ENCODE measurements around the gene MMP12.

DNA sequence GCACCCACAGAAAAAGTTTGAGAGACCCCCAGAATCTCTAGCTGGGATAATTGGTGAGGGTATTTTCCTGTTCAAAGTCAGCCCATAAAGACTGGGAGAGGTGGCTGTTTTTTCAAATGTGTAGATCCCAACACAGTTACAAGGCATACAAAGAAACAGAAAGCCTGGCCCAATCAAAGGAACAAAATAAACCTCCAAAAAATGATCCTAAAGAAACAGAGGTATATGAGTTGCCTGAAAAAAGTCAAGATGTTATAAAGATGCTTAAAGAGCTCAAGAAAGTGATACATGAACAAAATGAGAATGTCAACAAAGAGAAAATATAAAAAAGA lies 40.2 kb upstream of the MMP12 start:
- TF ChIP-seq, protein P1, sequence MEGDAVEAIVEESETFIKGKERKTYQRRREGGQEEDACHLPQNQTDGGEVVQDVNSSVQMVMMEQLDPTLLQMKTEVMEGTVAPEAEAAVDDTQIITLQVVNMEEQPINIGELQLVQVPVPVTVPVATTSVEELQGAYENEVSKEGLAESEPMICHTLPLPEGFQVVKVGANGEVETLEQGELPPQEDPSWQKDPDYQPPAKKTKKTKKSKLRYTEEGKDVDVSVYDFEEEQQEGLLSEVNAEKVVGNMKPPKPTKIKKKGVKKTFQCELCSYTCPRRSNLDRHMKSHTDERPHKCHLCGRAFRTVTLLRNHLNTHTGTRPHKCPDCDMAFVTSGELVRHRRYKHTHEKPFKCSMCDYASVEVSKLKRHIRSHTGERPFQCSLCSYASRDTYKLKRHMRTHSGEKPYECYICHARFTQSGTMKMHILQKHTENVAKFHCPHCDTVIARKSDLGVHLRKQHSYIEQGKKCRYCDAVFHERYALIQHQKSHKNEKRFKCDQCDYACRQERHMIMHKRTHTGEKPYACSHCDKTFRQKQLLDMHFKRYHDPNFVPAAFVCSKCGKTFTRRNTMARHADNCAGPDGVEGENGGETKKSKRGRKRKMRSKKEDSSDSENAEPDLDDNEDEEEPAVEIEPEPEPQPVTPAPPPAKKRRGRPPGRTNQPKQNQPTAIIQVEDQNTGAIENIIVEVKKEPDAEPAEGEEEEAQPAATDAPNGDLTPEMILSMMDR (IDR thresholded peaks at IDR 0.05; ENCODE audit: low read depth, low read length, poor library complexity, severe bottlenecking) = no peak
- TF ChIP-seq EZH2phosphoT487 (IDR thresholded peaks at IDR 0.05; ENCODE audit: borderline replicate concordance, low read length) = no peak

Measured in DOHH2 (cell line).